T-helper 1 cell treated with Interleukin-12 subunit alpha and Interleukin-12 subunit beta and Interleukin-4 antibody, amounts not matched to agents 30 μg/mL and 1 μg/mL, for 36 hours (primary cell): Measurements from ENCODE around the gene RBM14.
"Not testable (repeated sequence)": the region's sequence is repeated elsewhere in the genome, so short reads cannot be mapped to it uniquely, and the experiment has no call there.

ENCODE experiments used
- H3K27ac Mint-ChIP-seq: one replicate; pipeline ENCODE4 v1.8.0; 2021; ENCODE audit warnings: mild to moderate bottlenecking, mixed read lengths
- H3K27me3 Mint-ChIP-seq: one replicate; pipeline ENCODE4 v1.8.0; 2021; ENCODE audit warnings: low read depth, mixed read lengths
- H3K36me3 Mint-ChIP-seq: one replicate; pipeline ENCODE4 v1.8.0; 2021; ENCODE audit warnings: low read depth, mixed read lengths
- H3K4me1 Mint-ChIP-seq: one replicate; pipeline ENCODE4 v1.8.0; 2021; ENCODE audit warnings: low read depth, mixed read lengths
- H3K4me3 Mint-ChIP-seq: one replicate; pipeline ENCODE4 v1.8.0; 2021; ENCODE audit warnings: mild to moderate bottlenecking, moderate library complexity, mixed read lengths
- H3K9me3 Mint-ChIP-seq: one replicate; pipeline ENCODE4 v1.8.0; 2021; ENCODE audit warnings: mixed read lengths

RBM14 gene

DNA sequence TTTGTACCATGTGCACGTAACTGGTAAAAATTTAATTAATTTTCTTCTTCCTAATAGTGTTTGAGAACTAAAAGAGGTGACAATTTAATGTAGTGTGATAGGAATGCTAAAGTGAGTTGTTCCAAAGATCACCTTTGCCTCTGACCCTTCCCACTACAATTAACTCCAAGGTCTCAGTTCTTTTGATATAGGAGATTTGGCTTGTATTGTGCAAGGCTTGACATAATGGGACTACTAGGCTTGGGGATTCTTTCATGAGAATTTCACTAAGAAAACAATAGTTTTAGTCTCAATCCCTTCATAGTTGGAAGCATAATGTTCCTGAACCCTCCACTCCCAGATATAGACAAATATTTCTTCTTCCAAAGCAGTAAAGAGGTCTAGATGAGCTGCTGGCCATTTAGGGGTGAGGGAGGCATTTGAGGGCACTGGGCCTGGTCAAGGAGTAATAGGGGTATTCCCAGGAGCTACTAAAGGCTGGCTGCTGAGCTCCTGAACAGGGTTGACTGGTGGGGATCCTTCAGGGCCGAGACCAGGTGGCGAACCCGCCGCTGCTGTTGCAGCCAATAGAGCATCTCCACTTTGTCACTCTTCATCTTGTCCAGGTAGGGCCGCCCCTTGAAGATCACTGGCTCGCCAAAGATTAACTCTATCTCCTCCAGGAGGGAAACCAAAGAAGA lies 26.3 kb upstream of the RBM14 start:
- peaks cover 2% of the 10 kb centered on the region for H3K36me3 Mint-ChIP-seq
- H3K9me3 Mint-ChIP-seq = no peaks in the 10 kb centered on the region
- H3K27ac Mint-ChIP-seq = no peak overlapping the region
- H3K27me3 Mint-ChIP-seq = no peaks in the 10 kb centered on the region
- peaks cover 12% of the 10 kb centered on the region for H3K4me1 Mint-ChIP-seq
- no peak overlapping the region for H3K4me3 Mint-ChIP-seq

DNA sequence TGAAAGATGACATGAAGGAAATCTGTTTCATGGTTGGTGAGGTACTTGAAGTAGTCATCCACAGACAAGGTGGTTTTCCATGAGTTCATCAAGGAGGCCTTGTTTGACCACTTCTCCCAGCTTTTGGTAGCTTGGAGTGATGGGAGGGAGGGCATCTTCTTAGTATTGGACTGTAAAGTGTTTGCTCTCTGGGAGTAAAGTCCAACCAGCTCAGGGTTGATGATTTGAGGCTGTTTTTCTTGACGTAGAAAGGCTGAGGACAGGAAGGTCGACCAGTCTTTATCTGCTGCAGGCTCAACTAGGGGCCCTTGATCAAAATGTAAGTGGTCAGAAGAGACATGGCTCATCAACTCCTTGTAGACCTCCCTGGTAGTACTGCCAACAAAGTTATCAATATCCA lies 25.3 kb upstream of the RBM14 start:
- Mint-ChIP-seq H3K9me3 (no peaks in the 10 kb centered on the region), H3K4me3 (no peak overlapping the region), H3K27ac (no peak overlapping the region), H3K27me3 (no peaks in the 10 kb centered on the region), H3K36me3 (peaks cover 2% of the 10 kb centered on the region), H3K4me1 (peaks cover 18% of the 10 kb centered on the region)

DNA sequence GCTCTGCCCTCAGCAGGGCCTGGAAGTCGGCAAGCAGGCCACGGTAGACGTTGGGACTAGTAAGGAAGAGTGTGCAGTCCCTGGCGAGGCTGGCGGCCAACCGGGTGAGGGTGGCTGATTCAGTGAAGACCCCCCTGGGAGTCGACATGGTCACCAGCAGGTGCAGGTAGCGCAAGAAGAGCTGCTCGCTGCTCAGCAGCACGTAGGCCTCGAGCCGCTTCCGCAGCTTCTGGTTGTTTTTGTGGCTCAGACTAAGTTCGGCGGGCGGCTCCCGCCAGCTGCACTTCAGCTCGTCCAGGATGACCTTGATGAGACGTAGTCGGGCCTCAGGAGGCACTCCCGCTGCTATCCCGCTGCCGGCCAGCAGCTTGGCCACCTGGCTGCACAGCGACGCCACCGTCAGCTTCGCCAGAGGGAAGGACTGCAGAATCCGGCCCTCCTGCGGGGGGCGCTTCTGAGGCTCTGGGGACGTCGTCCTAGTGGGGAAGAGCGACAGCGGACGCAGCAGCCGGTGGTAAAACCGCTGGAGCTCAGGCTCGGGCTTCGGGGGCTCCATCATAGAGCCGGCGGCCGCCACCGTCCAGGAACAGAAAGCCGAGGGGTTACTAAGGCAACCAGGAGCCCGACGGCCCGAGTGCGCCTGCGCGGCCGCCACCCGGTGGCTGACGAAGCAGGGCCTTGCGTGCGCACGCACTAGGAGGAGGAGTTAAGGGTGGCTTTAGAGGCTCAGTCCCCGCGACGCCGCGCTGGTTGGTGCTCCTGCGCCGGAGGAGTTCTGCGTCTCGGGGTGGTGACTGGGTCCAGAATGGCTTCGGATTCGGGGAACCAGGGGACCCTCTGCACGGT lies 23.8 kb upstream of the RBM14 start, which contains the start of the genes CCDC87 and CCS:
TSS of gene CCDC87 (minus strand) at position 607 of the 846 bp plus-strand sequence. CDS start at position 559, 48 bp downstream.
TSS of gene CCS (plus strand) at position 729 of the 846 bp plus-strand sequence. CDS start at position 806, 77 bp downstream.
- Mint-ChIP-seq H3K4me3 (peak within 1 kb of the TSS; percentile 100), H3K36me3 (peaks cover 2% of the 10 kb centered on the region), H3K4me1 (peaks cover 18% of the 10 kb centered on the region), H3K27ac (peak within 1 kb of the TSS; percentile 98), H3K9me3 (no peaks in the 10 kb centered on the region), H3K27me3 (no peaks in the 10 kb centered on the region)

DNA sequence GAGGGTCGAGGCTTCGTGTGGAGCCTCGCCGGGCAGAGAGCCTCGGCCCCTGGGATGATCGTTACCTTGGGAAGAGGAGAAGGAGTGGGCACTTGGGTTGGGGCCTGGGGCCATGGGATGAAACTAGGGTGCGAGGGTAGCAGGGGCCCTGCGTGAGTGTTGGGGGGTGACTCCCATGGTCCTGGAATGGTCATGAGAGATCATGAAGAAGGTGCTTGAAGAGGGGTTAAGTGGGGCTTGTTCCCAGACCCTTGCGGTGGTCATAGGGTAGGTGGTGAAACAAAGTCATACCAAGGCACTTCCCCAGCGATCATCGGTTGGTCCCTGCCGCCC lies 23.2 kb upstream of the RBM14 start:
- H3K9me3 Mint-ChIP-seq = no peaks in the 10 kb centered on the region
- no peaks in the 10 kb centered on the region for H3K27me3 Mint-ChIP-seq
- peak overlapping the region; percentile 100 for H3K4me3 Mint-ChIP-seq
- peaks cover 2% of the 10 kb centered on the region for H3K36me3 Mint-ChIP-seq
- H3K4me1 Mint-ChIP-seq = peaks cover 18% of the 10 kb centered on the region
- peak overlapping the region; percentile 98 for H3K27ac Mint-ChIP-seq

DNA sequence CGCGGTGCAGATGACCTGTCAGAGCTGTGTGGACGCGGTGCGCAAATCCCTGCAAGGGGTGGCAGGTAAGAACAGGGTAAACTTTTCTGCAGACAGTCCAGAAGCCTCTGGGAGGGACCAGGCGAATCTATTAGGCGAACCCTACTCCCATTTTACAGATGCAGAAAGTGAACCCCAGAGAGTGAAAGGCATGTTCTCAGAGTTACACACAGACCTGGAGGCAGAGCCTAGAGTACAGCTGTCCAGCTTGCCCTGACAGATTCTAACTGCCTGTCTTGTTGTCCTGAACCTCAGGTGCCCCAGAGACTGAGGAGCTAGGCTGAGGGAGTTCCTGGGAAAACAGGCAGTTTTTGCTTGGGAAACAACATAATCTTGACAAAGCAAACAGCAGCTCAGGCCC lies 22.8 kb upstream of the RBM14 start:
- Mint-ChIP-seq H3K36me3 (peaks cover 2% of the 10 kb centered on the region), H3K4me3 (peak overlapping the region; percentile 100)

DNA sequence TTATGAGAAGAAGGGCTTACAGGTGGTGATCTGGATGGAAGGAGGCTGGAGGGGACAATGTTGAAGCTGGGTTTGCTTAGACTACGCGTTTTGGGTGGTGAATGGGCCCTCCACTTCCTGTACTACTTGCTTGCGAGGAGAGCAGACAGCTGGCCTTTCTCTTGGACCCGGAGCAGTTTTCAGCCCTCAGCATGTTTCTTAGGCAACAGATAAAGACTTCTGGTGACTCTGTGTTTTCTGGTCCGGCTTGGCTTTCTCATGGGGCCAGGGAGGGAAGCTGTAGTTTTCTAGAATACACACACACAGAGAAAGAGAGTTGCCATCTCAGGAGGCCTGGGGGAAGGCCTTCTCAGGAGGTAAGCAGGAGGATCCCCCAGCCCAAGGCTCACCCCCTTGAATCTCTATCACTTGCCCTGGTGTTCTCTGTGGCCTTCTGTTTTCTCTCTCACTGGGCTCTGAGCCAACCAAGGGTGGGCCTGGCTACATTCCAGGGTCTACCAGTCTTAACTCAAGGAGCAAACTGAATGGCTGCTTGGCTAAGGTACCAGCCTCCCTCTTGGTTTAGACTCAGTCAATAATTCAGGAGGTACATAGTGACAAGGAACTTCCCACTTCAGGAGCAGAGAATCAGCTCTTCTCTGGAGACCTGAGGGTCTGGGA lies 21.1 kb upstream of the RBM14 start:
- peak overlapping the region; percentile 57 for H3K27ac Mint-ChIP-seq
- peaks cover 3% of the 10 kb centered on the region for H3K36me3 Mint-ChIP-seq
- no peaks in the 10 kb centered on the region for H3K27me3 Mint-ChIP-seq
- H3K9me3 Mint-ChIP-seq = no peaks in the 10 kb centered on the region
- peaks cover 18% of the 10 kb centered on the region for H3K4me1 Mint-ChIP-seq
- H3K4me3 Mint-ChIP-seq = peak overlapping the region; percentile 60

More for the DNA sequence above, 22.8 kb upstream of the RBM14 start:
- Mint-ChIP-seq H3K27ac (no peak overlapping the region), H3K4me1 (peaks cover 18% of the 10 kb centered on the region), H3K9me3 (no peaks in the 10 kb centered on the region), H3K27me3 (no peaks in the 10 kb centered on the region)

DNA sequence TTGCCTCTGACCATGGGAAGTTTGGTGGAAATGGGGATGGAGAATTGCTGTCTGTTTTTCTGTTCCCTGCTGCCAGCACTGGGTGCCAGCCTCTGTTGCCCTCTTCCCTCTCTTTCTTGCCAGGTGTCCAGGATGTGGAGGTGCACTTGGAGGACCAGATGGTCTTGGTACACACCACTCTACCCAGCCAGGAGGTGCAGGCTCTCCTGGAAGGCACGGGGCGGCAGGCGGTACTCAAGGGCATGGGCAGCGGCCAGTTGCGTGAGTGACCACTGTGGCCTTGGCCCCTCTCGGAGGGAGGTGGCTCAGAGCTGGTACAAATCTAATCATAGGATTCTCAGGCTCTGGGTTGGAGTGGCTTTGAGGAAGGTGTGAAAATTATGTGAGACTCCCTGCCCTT lies 17.4 kb upstream of the RBM14 start:
- Mint-ChIP-seq H3K27me3 (no peaks in the 10 kb centered on the region), H3K9me3 (no peaks in the 10 kb centered on the region), H3K27ac (no peak overlapping the region), H3K36me3 (peaks cover 8% of the 10 kb centered on the region), H3K4me1 (peaks cover 12% of the 10 kb centered on the region), H3K4me3 (no peak overlapping the region)

DNA sequence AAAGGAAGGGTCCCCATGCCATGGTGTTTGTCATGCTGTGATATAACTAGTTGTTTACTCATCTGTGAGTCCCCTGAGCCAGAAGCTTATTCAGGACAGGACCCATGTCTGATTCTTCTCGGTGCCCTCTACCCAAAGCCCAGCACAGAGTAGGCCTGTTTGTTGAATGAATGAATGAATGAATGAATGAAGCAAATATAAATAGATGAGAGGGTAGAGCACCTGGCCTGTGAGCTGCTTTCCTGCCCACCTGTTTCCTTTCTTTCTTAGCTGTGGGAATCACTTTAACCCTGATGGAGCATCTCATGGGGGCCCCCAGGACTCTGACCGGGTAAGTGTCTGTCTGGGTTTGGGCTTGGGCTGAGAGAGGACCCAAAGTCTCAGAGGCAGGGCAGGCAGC lies 16.2 kb upstream of the RBM14 start:
- Mint-ChIP-seq H3K27ac (no peak overlapping the region), H3K36me3 (peaks cover 13% of the 10 kb centered on the region), H3K9me3 (no peaks in the 10 kb centered on the region), H3K27me3 (no peaks in the 10 kb centered on the region), H3K4me3 (no peak overlapping the region), H3K4me1 (peaks cover 5% of the 10 kb centered on the region)

DNA sequence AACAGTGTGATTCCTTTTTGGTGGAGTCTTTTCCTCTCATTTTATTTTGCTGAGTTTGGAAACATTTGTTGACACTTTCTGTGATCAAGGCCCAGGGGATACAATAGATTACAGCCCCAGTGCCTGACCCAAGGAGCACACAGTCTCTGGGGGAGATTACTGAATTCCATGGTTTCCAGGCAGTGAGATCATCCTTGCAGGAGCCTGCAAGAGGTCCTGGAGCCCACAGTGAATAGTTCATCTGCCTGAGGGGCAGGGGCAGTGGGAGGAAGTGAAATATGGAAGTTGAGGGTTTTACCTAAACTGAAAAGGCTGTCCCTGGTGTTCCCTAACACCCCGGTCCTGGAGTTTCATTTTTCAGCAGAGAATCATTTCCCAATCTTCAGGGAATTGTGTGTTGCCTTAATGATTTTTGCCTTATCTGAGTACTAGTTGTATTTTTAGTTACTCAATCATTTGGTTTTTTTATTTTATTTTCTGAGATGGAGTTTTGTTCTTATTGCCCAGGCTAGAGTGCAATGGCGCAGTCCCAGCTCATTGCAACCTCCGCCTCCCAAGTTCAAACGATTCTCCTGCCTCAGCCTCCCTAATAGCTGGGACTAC lies 15.7 kb upstream of the RBM14 start:
- Mint-ChIP-seq H3K36me3 (peaks cover 14% of the 10 kb centered on the region), H3K27me3 (no peaks in the 10 kb centered on the region), H3K9me3 (no peaks in the 10 kb centered on the region), H3K4me1 (peaks cover under 1% of the 10 kb centered on the region), H3K4me3 (no peak overlapping the region), H3K27ac (no peak overlapping the region)

DNA sequence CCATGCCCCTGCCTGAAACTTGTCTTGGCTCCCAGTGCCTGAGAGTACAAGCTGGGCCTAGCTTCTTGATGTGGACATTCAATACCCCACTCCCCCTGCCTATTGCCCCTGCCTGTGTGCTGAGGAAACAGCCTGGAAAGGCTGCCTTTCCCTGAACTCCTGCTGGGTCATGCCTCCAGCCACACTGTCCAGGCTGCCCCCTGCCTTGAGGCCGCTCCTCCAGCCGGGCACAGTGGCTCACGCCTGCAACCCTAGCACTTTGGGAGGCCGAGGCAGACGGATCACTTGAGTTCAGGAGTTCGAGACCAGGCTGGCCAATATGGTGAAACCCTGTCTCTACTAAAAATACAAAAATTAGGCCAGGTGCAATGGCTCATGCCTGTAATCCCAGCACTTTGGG lies 13.4 kb upstream of the RBM14 start:
- peaks cover 14% of the 10 kb centered on the region for H3K36me3 Mint-ChIP-seq
- H3K4me1 Mint-ChIP-seq = no peaks in the 10 kb centered on the region
- H3K27me3 Mint-ChIP-seq = no peaks in the 10 kb centered on the region
- no peaks in the 10 kb centered on the region for H3K9me3 Mint-ChIP-seq
- H3K4me3 Mint-ChIP-seq = no peak overlapping the region
- no peak overlapping the region for H3K27ac Mint-ChIP-seq

DNA sequence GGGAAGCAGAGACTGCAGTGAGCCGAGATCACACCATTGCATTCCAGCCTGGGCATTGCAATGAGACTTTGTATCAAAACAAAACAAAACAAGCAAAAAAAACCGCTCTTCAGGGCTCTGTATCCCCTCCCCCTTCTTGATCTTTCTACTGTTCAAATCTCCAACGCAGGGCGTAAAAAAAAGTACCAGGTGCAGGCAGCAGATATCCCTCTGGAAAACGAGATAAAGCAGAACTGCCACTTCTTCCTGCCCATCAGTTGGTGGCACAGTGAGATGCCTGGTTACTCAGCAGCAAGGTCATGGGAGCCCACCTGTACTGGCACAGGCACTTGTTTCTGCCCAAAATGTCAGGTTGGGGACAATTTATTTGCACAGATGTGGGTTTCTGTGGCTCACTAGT lies 12.3 kb upstream of the RBM14 start:
- Mint-ChIP-seq H3K27ac (no peak overlapping the region), H3K9me3 (no peaks in the 10 kb centered on the region), H3K36me3 (peaks cover 14% of the 10 kb centered on the region), H3K27me3 (no peaks in the 10 kb centered on the region), H3K4me3 (no peak overlapping the region), H3K4me1 (no peaks in the 10 kb centered on the region)

DNA sequence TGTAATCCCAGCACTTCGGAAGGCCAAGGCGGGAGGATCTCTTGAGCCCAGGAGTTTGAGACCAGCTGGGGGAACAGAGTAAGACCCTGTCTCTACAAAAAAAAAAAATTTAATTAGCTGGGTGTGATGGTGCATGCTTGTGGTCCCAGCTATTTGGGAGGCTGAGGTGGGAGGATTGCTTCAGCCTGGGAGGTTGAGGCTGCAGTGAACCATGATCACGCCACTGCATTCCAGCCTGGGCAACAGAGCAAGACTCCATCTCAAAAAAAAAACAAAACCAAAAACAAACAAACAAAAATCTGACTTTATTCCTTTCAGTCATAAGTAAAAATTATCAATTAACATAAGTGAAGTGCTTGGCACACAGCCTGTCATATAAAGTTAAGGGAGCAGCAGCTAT lies 9.8 kb upstream of the RBM14 start:
- H3K4me1 Mint-ChIP-seq, H3K36me3 Mint-ChIP-seq, H3K4me3 Mint-ChIP-seq, H3K9me3 Mint-ChIP-seq, H3K27ac Mint-ChIP-seq, H3K27me3 Mint-ChIP-seq: not testable (repeated sequence)

DNA sequence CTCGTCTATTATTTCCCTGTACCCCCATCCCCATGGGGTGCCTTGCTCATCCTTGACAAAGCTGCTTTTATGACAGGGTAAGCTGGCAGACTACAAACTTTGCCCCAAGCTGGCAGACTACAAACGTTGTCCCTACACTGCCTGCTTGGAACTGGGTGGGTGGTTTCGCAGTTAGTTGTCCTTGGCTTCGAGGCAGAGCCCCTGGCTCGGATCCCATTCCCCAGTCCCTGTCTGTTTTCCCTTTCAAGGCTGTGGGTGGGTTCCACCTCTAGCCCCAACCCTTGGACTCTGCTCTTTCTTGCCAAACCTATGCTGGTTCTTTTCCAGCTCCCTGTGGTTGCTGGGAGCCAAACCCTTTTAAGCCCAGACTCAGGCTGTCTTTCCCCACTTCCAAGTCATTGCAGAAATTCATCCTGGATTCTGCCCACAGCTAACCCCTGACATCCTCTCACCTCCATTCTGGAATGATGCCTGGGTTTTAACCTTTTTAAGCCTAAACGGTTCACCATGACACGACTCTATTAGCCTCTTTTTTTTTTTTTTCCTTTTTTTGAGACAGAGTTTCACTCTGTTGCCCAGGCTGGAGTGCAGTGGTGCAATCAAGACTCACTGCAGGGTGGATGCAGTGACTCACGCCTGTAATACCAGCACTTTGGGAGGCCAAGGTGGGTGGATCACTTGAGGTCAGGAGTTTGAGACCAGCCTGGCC lies 9.2 kb upstream of the RBM14 start:
- no peaks in the 10 kb centered on the region for H3K27me3 Mint-ChIP-seq
- no peak overlapping the region for H3K27ac Mint-ChIP-seq
- H3K4me3 Mint-ChIP-seq = no peak overlapping the region
- H3K36me3 Mint-ChIP-seq = peaks cover 8% of the 10 kb centered on the region
- peaks cover 3% of the 10 kb centered on the region for H3K9me3 Mint-ChIP-seq
- H3K4me1 Mint-ChIP-seq = peaks cover 8% of the 10 kb centered on the region
